Measurements from ENCODE around the gene CCDC116.
A peak's percentile ranks its signal among the peaks of the same experiment; 100 is the strongest.

GRCh38 chr22:21652010-21652546 is 19.5 kb downstream of the CCDC116 start:
- TF ChIP-seq POLR2A (IDR thresholded peaks at IDR 0.05; ENCODE audit: low read depth, low read length) (peak; percentile 61; the same call in 1 of the 2 replicates), POLR2AphosphoS5 (IDR thresholded peaks at IDR 0.05; ENCODE audit: low read depth, low read length) (peak; percentile 75; the same call in 1 of the 2 replicates)
